CD14-positive monocyte (primary cell): ENCODE results near the gene NXT1. TPM values are rescaled to one million over a fixed set of nuclear protein-coding genes. Genes with fewer than 3 reads are reported as not detected.

Source experiments
- DNase-seq, 3 donors: peaks; one replicate each; pipeline ENCODE4 v3.0.0-alpha.2; 2011 to 2022
- H2AFZ ChIP-seq: 2 replicates; pipeline ENCODE4 v1.6.0; 2012; ENCODE audit warnings: mild to moderate bottlenecking, low read depth, low read length, inconsistent platforms; ENCODE audit not compliant: insufficient read depth, poor library complexity, severe bottlenecking
- H3K27ac ChIP-seq, 2 donors: 1 replicate in 1 of 2; 2 replicates in 1 of 2; pipeline ENCODE4 v1.5.1; 2012 to 2013; ENCODE audit warnings: low read length in 2 of 2, control low read depth in 1 of 2, inconsistent platforms in 1 of 2, low read depth in 1 of 2, mild to moderate bottlenecking in 1 of 2
- H3K27me3 ChIP-seq, 2 donors: one replicate each; pipeline versions ENCODE4 v1.6.0 to v1.6.1; 2011 to 2013; ENCODE audit warnings: low read length in 2 of 2; ENCODE audit not compliant: control insufficient read depth in 2 of 2, insufficient read depth in 2 of 2
- H3K36me3 ChIP-seq, 2 donors: replicated peaks in 1 of 2; 1 replicate in 1 of 2; 2 replicates in 1 of 2; pipeline versions ENCODE4 v1.5.1 to v1.6.1; 2012 to 2013; ENCODE audit warnings: low read length in 2 of 2, control low read depth in 1 of 2, inconsistent platforms in 1 of 2, mild to moderate bottlenecking in 1 of 2; ENCODE audit not compliant: insufficient read depth in 2 of 2, control insufficient read depth in 1 of 2
- H3K4me1 ChIP-seq, 2 donors: 1 replicate in 1 of 2; 2 replicates in 1 of 2; pipeline versions ENCODE4 v1.5.1 to v1.6.1; 2012 to 2013; ENCODE audit warnings: low read length in 2 of 2, control low read depth in 1 of 2, inconsistent platforms in 1 of 2, mild to moderate bottlenecking in 1 of 2, moderate library complexity in 1 of 2; ENCODE audit not compliant: insufficient read depth in 2 of 2, control insufficient read depth in 1 of 2
- H3K4me2 ChIP-seq: replicated peaks from 2 replicates; pipeline ENCODE3; 2012; ENCODE audit warnings: low read length, moderate library complexity, mild to moderate bottlenecking; ENCODE audit not compliant: poor library complexity, severe bottlenecking; ENCODE audit errors: extremely low read depth
- H3K4me3 ChIP-seq, 3 experiments: fragments of 200-600 bp in 1 of 3; sonication (generic) in 1 of 3; replicated peaks in 1 of 3; 1 replicate in 2 of 3; 2 replicates in 1 of 3; pipeline ENCODE4 v1.5.1; 2011 to 2013; ENCODE audit warnings: low read length in 3 of 3, mild to moderate bottlenecking in 3 of 3, control low read depth in 2 of 3, low read depth in 2 of 3, inconsistent platforms in 1 of 3, moderate library complexity in 1 of 3
- H3K79me2 ChIP-seq: 2 replicates; pipeline ENCODE4 v1.6.0; 2012; ENCODE audit warnings: mild to moderate bottlenecking, control low read depth, inconsistent platforms, low read length, moderate library complexity; ENCODE audit not compliant: insufficient read depth
- H3K9ac ChIP-seq: 2 replicates; pipeline ENCODE4 v1.6.0; 2017; ENCODE audit warnings: low read length, mild to moderate bottlenecking; ENCODE audit not compliant: insufficient read depth, poor library complexity, severe bottlenecking
- H3K9me3 ChIP-seq, 2 donors: replicated peaks in 1 of 2; 1 replicate in 1 of 2; 2 replicates in 1 of 2; pipeline versions ENCODE4 v1.5.1 to v1.6.1; 2012 to 2013; ENCODE audit warnings: low read length in 2 of 2, control low read depth in 1 of 2; ENCODE audit not compliant: control insufficient read depth in 1 of 2, insufficient read depth in 1 of 2
- H4K20me1 ChIP-seq: 2 replicates; pipeline ENCODE4 v1.6.0; 2012; ENCODE audit warnings: mild to moderate bottlenecking, low read length, control low read depth, moderate library complexity; ENCODE audit not compliant: insufficient read depth
- H3K27ac Mint-ChIP-seq, 7 donors: one replicate each; pipeline ENCODE4 v1.8.0; 2020; ENCODE audit warnings: mild to moderate bottlenecking in 7 of 7, mixed read lengths in 7 of 7, moderate library complexity in 6 of 7, inconsistent platforms in 2 of 7
- H3K27me3 Mint-ChIP-seq, 3 donors: one replicate each; pipeline ENCODE4 v1.8.0; 2021 to 2022; ENCODE audit warnings: low read depth in 3 of 3, mild to moderate bottlenecking in 3 of 3, mixed read lengths in 3 of 3, moderate library complexity in 3 of 3, inconsistent platforms in 1 of 3
- H3K36me3 Mint-ChIP-seq, 2 donors: one replicate each; pipeline ENCODE4 v1.8.0; 2020; ENCODE audit warnings: mixed read lengths in 2 of 2, inconsistent platforms in 1 of 2, mild to moderate bottlenecking in 1 of 2
- H3K4me1 Mint-ChIP-seq: one replicate; pipeline ENCODE4 v1.8.0; 2020; ENCODE audit warnings: mild to moderate bottlenecking, mixed read lengths
- H3K4me3 Mint-ChIP-seq, 2 donors: one replicate each; pipeline ENCODE4 v1.8.0; 2020; ENCODE audit warnings: mild to moderate bottlenecking in 2 of 2, mixed read lengths in 2 of 2, moderate library complexity in 1 of 2
- H3K9me3 Mint-ChIP-seq, 7 donors: one replicate each; pipeline ENCODE4 v1.8.0; 2020 to 2022; ENCODE audit warnings: mixed read lengths in 7 of 7, mild to moderate bottlenecking in 6 of 7, moderate library complexity in 6 of 7, inconsistent platforms in 2 of 7
- WGBS: methylation state at CpG from one replicate; pipeline ENCODE4 v1.1.5; 2013; ENCODE audit warnings: missing lambda C conversion rate; ENCODE audit not compliant: insufficient coverage; 5-methylcytosine and 5-hydroxymethylcytosine counted together
- intact Hi-C, 2 donors: fragments of 100-400 bp; cut with micrococcal nuclease; formaldehyde crosslinking; loops; one replicate each; pipeline versions ENCODE4 v1.15.0 to v1.15.1; 2023
- polyA minus RNA-seq: library from RNA; depleted of rRNA, polyadenylated mRNA; stranded (reverse); fragments of >200 nt; gene quantifications from 2 replicates; pipeline ENCODE4 v1.2.3, GENCODE V29; 2012
- polyA plus RNA-seq, 3 donors: library from polyadenylated mRNA; depleted of rRNA in 1 of 3; unstranded in 2 of 3; stranded (reverse) in 1 of 3; fragments of 300-500 nt in 2 of 3; fragments of >200 nt in 1 of 3; fragmentation: Illumina TruSeq in 2 of 3; gene quantifications; 1 replicate in 2 of 3; 2 replicates in 1 of 3; pipeline ENCODE4 v1.2.3, GENCODE V29; 2012 to 2021
- total RNA-seq, 12 experiments: library from RNA in 1 of 12; stranded (reverse) in 1 of 12; fragments of 120-200 nt in 1 of 12; gene quantifications; one replicate each; pipeline ENCODE4 v1.2.4 and lab custom pipeline; 2013 to 2026; ENCODE audit warnings: mixed read lengths in 6 of 12, inconsistent platforms in 1 of 12
- TF ChIP-seq, protein P1 (sequence below): fragments of 200-600 bp; IDR thresholded peaks from one replicate; pipeline ENCODE4 v1.8.0; 2022; ENCODE audit warnings: antibody characterized with exemption, mild to moderate bottlenecking

The NXT1 gene
- total RNA-seq (2013): 24.5 TPM
- 100 to 1,000 TPM in 1 of 3 donors, 10 to 100 TPM in 2; 37.8 to 140 (median 39.4) TPM for polyA plus RNA-seq
- 34.4 and 48.3 TPM in 2 replicates for polyA minus RNA-seq
- 4.1 to 25.6 (median 17.3) reads per million in 11 experiments for total RNA-seq (lab: John Stamatoyannopoulos, UW)

DNA sequence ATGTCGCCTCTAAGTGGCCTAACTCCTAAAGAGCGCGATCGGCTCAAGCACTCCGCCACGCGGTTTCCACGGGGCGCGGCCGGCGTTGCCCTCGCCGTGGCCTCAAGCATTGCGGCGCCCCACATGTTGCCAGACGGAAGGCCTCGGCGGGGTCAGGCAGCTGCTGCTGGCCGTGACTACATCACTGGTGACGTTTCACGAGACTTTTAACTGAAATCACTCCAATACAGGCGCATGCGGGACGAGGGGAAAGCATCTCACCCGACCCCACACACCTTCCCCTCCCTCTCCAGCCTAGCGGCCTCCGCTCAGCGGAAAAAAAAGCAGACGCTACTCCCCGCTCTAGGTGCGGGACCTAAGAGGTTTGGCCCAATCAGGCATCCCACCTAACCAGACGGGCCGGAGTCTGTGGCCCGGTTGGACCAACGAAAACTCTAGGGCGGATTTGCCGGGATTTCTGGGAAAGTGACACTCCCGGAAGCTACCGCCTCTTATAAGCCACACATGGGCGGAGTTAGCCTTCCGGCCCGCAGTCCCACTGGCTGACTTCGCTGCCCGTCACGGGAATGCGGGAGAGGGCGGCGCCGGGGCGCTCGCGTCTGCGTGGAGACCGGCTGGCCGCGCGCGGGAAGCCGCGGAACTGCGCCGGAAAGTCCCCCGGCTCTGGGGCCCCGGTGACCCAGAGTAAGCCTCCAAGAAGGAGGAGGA lies at the start of gene NXT1:
TSS of gene NXT1 (plus strand) at position 596 of the 708 bp plus-strand sequence. CDS start 3,251 bp downstream, outside the sequence.
- Histone ChIP-seq H3K27ac (peak within 1 kb of the TSS; percentile 96 to 97), H3K4me1 (peaks cover 22 to 28% of the 10 kb centered on the region in 2 donors), H3K27me3 (no peaks in the 10 kb centered on the region), H3K4me3 (peak within 1 kb of the TSS; percentile 57 to 93 (median 81)), H3K4me2 (peak within 1 kb of the TSS; percentile 77), H3K9me3 (no peaks in the 10 kb centered on the region), H4K20me1 (peaks cover 6% of the 10 kb centered on the region), H2AFZ (peak within 1 kb of the TSS; percentile 54), H3K79me2 (peaks cover 40% of the 10 kb centered on the region), H3K36me3 (peaks cover 13 to 19% of the 10 kb centered on the region in 2 donors), H3K9ac (peak within 1 kb of the TSS; percentile 93)
- H3K36me3 Mint-ChIP-seq: peaks cover 13 to 15% of the 10 kb centered on the region in 2 donors
- TF ChIP-seq, protein P1, sequence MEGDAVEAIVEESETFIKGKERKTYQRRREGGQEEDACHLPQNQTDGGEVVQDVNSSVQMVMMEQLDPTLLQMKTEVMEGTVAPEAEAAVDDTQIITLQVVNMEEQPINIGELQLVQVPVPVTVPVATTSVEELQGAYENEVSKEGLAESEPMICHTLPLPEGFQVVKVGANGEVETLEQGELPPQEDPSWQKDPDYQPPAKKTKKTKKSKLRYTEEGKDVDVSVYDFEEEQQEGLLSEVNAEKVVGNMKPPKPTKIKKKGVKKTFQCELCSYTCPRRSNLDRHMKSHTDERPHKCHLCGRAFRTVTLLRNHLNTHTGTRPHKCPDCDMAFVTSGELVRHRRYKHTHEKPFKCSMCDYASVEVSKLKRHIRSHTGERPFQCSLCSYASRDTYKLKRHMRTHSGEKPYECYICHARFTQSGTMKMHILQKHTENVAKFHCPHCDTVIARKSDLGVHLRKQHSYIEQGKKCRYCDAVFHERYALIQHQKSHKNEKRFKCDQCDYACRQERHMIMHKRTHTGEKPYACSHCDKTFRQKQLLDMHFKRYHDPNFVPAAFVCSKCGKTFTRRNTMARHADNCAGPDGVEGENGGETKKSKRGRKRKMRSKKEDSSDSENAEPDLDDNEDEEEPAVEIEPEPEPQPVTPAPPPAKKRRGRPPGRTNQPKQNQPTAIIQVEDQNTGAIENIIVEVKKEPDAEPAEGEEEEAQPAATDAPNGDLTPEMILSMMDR: no peak
- DNase-seq: peak; percentile 96 to 97 (median 97)
- intact Hi-C loops: loop anchor here in 1 of 2 donors (1.0 to 2.0 kb wide), 2 partner anchors 8 to 14 kb away; no protein-coding TSS in a partner anchor
- under 1% methylated on average over 61 of the region's 65 CpGs for WGBS
- H3K4me1 Mint-ChIP-seq: peaks cover 22% of the 10 kb centered on the region
- H3K4me3 Mint-ChIP-seq: peak within 1 kb of the TSS; percentile 92 to 93
- H3K9me3 Mint-ChIP-seq: no peaks in the 10 kb centered on the region
- H3K27ac Mint-ChIP-seq: peak within 1 kb of the TSS; percentile 99 to 100 (median 100)
- H3K27me3 Mint-ChIP-seq: no peaks in the 10 kb centered on the region

- H3K27ac ChIP-seq: no peak overlapping the region
- no peaks in the 10 kb centered on the region for H3K4me1 ChIP-seq
- Mint-ChIP-seq H3K27ac (no peak overlapping the region), H3K4me1 (no peaks in the 10 kb centered on the region), H3K27me3 (peaks cover 1 to 5% (median 3%) of the 10 kb centered on the region in 3 donors), H3K36me3 (no peaks in the 10 kb centered on the region), H3K4me3 (no peak overlapping the region), H3K9me3 (peaks cover 0 to 5% (median 0%) of the 10 kb centered on the region in 7 donors)
- H3K79me2 ChIP-seq: no peaks in the 10 kb centered on the region
- no peak for DNase-seq
- H4K20me1 ChIP-seq: no peaks in the 10 kb centered on the region
- H3K4me3 ChIP-seq: no peak overlapping the region
- intact Hi-C loops: no loop called here
- no peak overlapping the region for H2AFZ ChIP-seq
- no peaks in the 10 kb centered on the region for H3K9me3 ChIP-seq
- no peak overlapping the region for H3K9ac ChIP-seq
- TF ChIP-seq, protein P1: no peak
- H3K4me2 ChIP-seq: no peak overlapping the region
- H3K27me3 ChIP-seq: no peaks in the 10 kb centered on the region
- 96% methylated on average over 7 of the region's 12 CpGs for WGBS
- H3K36me3 ChIP-seq: no peaks in the 10 kb centered on the region
These were observed 49.0 kb upstream of the NXT1 start for GRCh38 chr20:23301436-23302050.
